Common myeloid progenitor, CD34-positive (primary cell): Measurements from ENCODE around the gene TBPL2.

Source experiments
- CTCF ChIA-PET: fragments of 350-600 bp; sonication (Branson Sonifier 250); formaldehyde crosslinking; loops from one replicate; lab custom pipeline; 2021; ENCODE audit warnings: antibody characterized with exemption; lab: Charles Lee
- POLR2A ChIA-PET: fragments of 350-600 bp; sonication (Branson Sonifier 250); formaldehyde crosslinking; loops from one replicate; lab custom pipeline; 2021; ENCODE audit warnings: antibody characterized with exemption; lab: Charles Lee
- DNase-seq, 3 donors: peaks; one replicate each; pipeline versions ENCODE4 v3.0.0 to v3.0.0-alpha.2; 2013
- H3K27ac ChIP-seq, 2 experiments: 1 replicate in 1 of 2; 2 replicates in 1 of 2; pipeline ENCODE4 v1.7.0; 2013; ENCODE audit warnings: inconsistent platforms in 2 of 2, low read length in 2 of 2, mild to moderate bottlenecking in 2 of 2, low read depth in 1 of 2, moderate library complexity in 1 of 2; ENCODE audit not compliant: severe bottlenecking in 2 of 2, insufficient read depth in 1 of 2, poor library complexity in 1 of 2
- H3K27me3 ChIP-seq, 5 experiments: replicated peaks in 2 of 5; 1 replicate in 3 of 5; 2 replicates in 2 of 5; pipeline versions ENCODE4 v1.6.1 to v1.7.0; 2013; ENCODE audit warnings: low read length in 4 of 5, mild to moderate bottlenecking in 2 of 5, moderate library complexity in 2 of 5, inconsistent platforms in 1 of 5; ENCODE audit not compliant: insufficient read depth in 5 of 5, control insufficient read depth in 4 of 5
- H3K36me3 ChIP-seq, 4 experiments: 1 replicate in 2 of 4; 2 replicates in 2 of 4; pipeline versions ENCODE4 v1.6.1 to v1.7.0; 2013; ENCODE audit warnings: low read length in 3 of 4, control low read depth in 1 of 4, mild to moderate bottlenecking in 1 of 4; ENCODE audit not compliant: control insufficient read depth in 4 of 4, insufficient read depth in 4 of 4
- H3K4me1 ChIP-seq, 4 experiments: 1 replicate in 3 of 4; 2 replicates in 1 of 4; pipeline versions ENCODE4 v1.6.1 to v1.7.1; 2013; ENCODE audit warnings: low read length in 3 of 4, mild to moderate bottlenecking in 3 of 4, control low read depth in 1 of 4, inconsistent platforms in 1 of 4, moderate library complexity in 1 of 4; ENCODE audit not compliant: control insufficient read depth in 4 of 4, insufficient read depth in 4 of 4; ENCODE audit errors: control extremely low read depth in 1 of 4
- H3K4me3 ChIP-seq, 7 experiments: 1 replicate in 4 of 7; 2 replicates in 3 of 7; pipeline versions ENCODE4 v1.5.1 to v1.7.0; 2013; ENCODE audit warnings: mild to moderate bottlenecking in 7 of 7, low read length in 6 of 7, moderate library complexity in 6 of 7, inconsistent platforms in 2 of 7, low read depth in 2 of 7, control low read depth in 1 of 7; ENCODE audit not compliant: insufficient read depth in 4 of 7, control insufficient read depth in 1 of 7; ENCODE audit errors: extremely low read depth in 1 of 7
- H3K9me3 ChIP-seq, 5 experiments: 1 replicate in 4 of 5; 2 replicates in 1 of 5; pipeline versions ENCODE4 v1.6.1 to v1.7.1; 2013; ENCODE audit warnings: low read length in 4 of 5, mild to moderate bottlenecking in 2 of 5, inconsistent platforms in 1 of 5, low read depth in 1 of 5, moderate library complexity in 1 of 5; ENCODE audit not compliant: control insufficient read depth in 4 of 5, insufficient read depth in 2 of 5; ENCODE audit errors: control extremely low read depth in 1 of 5
- WGBS: methylation state at CpG from one replicate; pipeline ENCODE4 v1.1.5; 2013; ENCODE audit not compliant: insufficient coverage; 5-methylcytosine and 5-hydroxymethylcytosine counted together

The TBPL2 gene

DNA sequence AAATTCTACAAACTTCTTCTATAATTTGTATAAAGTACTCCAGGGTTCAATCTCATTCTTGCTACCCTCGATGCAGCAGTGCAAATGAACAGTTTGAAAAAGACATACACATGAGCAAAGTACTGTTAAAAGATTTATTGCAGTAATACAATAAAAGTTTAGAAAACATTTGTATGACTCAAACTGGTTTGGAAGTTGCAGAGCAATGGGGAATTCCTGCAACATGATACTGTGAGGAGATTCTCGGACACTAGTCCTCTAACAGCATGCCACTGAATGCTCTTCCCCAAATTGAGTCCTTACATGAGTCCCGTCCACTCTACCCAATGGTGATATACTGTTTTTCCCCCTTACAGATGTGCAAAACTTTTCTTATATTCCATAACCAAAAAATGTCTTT, 74.1 kb downstream of the TBPL2 start:
- ChIA-PET CTCF (interaction anchor here (4.7 kb wide), 1 partner anchor 10 kb away, joined by 39 read pairs; no protein-coding TSS in a partner anchor), POLR2A (interaction anchor here (1.0 kb wide), 1 partner anchor 8 kb away, joined by 3 read pairs; no protein-coding TSS in a partner anchor)
- DNase-seq = no peak
- Histone ChIP-seq H3K9me3 (no peaks in the 10 kb centered on the region), H3K27me3 (no peaks in the 10 kb centered on the region), H3K36me3 (peaks cover 8 to 43% (median 24%) of the 10 kb centered on the region in 4 experiments), H3K4me3 (no peak overlapping the region), H3K27ac (no peak overlapping the region), H3K4me1 (no peaks in the 10 kb centered on the region)
- WGBS = 100% methylated on average over 1 of the region's 3 CpGs
